ENCODE results near the gene EIF4E2.
A peak's percentile ranks its signal among the peaks of the same experiment; 100 is the strongest.

- TF ChIP-seq CTCF (IDR thresholded peaks at IDR 0.05; ENCODE audit: low read length): 0 out of 2 replicates have a peak, but pooled peaks have one; percentile 3
- no peak for TF ChIP-seq EZH2 (optimal IDR thresholded peaks at IDR 0.05; ENCODE audit: low read depth, low read length)
Observed at GRCh38 chr2:232523682-232524597, 26.5 kb upstream of the EIF4E2 start.
